Activated CD4-positive, alpha-beta T cell treated with anti-CD3 and anti-CD28 coated beads, Interleukin-2, amount 10 ng/mL, durations not matched to agents 24 days and 14 days (primary cell): ENCODE measurements around the gene PRKN. TPM values are rescaled to one million over a fixed set of nuclear protein-coding genes. Genes with fewer than 3 reads are reported as not detected.

Experiments
- DNase-seq: peaks from one replicate; pipeline ENCODE4 v3.0.0; 2022
- H3K27ac Mint-ChIP-seq: one replicate; pipeline ENCODE4 v1.8.0; 2022; ENCODE audit warnings: mild to moderate bottlenecking, mixed read lengths
- H3K27me3 Mint-ChIP-seq: one replicate; pipeline ENCODE4 v1.8.0; 2022; ENCODE audit warnings: mixed read lengths
- H3K36me3 Mint-ChIP-seq: one replicate; pipeline ENCODE4 v1.8.0; 2022; ENCODE audit warnings: low read depth, mild to moderate bottlenecking, mixed read lengths
- H3K4me1 Mint-ChIP-seq: one replicate; pipeline ENCODE4 v1.8.0; 2021; ENCODE audit warnings: mixed read lengths
- H3K4me3 Mint-ChIP-seq: one replicate; pipeline ENCODE4 v1.8.0; 2022; ENCODE audit warnings: mild to moderate bottlenecking, moderate library complexity, mixed read lengths
- H3K9me3 Mint-ChIP-seq: one replicate; pipeline ENCODE4 v1.8.0; 2021; ENCODE audit warnings: mixed read lengths
- intact Hi-C: fragments of 100-400 bp; cut with micrococcal nuclease; formaldehyde crosslinking; loops from one replicate; pipeline ENCODE4 v1.15.1; 2023
- total RNA-seq: library from RNA; stranded (reverse); gene quantifications from 2 replicates; pipeline ENCODE4 v1.2.3, GENCODE V29; 2022

PRKN gene
- total RNA-seq, 1 donor from 2014 or later, result not detected

DNA sequence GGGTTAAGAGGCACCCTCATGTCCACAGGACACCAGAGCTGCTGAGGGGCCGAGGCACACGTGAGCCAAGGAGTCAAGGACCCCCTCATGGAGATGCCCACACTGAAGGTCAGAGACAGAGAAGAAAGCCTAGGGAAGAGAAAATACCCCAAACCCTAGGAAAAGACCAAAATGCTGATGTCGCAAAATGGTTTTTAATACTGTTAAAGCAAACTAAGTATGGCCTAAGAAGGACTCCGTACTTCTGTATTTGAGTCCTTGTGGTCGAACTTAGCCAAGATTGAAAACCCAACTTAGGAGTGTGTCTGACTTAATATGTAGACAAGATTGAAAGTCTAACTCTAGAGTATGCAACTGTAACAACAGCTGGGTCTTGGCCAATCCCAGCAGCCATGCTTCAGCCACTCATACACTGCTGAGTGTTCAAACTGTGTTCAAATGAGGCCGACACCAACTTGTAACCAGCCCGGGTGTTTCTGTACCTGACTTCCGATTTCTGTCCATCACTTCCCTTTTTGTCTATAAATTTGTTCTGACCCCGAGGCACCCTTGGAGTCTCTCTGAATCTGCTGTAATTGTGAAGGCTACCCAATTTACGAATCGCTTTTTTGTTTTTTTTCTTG lies 1361.2 kb downstream of the PRKN start:
- no peak for DNase-seq
- Mint-ChIP-seq H3K4me3 (no peak overlapping the region), H3K4me1 (no peaks in the 10 kb centered on the region), H3K36me3 (no peaks in the 10 kb centered on the region), H3K9me3 (peaks cover 4% of the 10 kb centered on the region), H3K27me3 (no peaks in the 10 kb centered on the region), H3K27ac (no peak overlapping the region)
- intact Hi-C loops, result no loop called here

DNA sequence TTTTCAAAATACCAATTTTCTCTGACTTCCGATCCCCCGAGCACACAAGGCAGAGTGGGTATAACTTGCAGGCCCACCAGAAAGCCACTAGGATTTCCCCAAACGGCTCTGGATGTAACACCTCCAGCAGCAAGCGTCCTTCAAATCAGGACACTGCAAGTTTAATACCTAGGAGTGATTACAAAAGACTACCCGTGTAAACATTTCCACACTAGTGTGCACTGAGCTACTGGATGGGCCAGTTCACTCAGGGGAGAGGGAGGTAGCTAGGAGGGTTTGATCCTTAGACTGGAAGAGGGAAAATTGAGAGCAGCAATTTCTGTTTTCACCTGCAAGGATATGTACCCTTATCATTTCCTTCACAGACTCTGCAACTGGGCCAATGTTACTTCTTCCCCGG lies 1361.9 kb downstream of the PRKN start:
- H3K4me3 Mint-ChIP-seq, result no peak overlapping the region
- intact Hi-C loops, result no loop called here
- no peak overlapping the region for H3K27ac Mint-ChIP-seq

DNA sequence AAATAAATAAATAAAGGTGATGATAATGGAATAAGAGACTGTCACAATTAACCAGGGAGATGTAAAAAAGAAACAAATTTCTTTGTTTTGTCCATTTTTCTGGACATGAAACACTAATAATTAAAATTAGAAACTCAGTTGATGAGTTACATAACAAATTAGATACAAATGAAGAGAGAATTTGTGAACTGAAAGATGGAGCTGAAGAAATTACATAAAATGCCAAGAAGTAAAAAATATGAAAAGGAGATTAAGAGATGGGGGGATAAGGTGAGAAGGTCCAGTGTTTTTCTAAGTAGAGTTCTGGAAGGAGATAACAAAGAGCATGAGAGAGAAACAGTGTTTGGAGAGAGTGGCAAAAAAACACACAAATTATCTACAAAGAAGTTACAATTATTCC lies 1364.3 kb downstream of the PRKN start:
- peaks cover 4% of the 10 kb centered on the region for H3K9me3 Mint-ChIP-seq
- H3K36me3 Mint-ChIP-seq, result no peaks in the 10 kb centered on the region
- H3K27ac Mint-ChIP-seq, result no peak overlapping the region
- intact Hi-C loops, result no loop called here
- no peaks in the 10 kb centered on the region for H3K27me3 Mint-ChIP-seq
- no peaks in the 10 kb centered on the region for H3K4me1 Mint-ChIP-seq
- no peak overlapping the region for H3K4me3 Mint-ChIP-seq
- no peak for DNase-seq

More for the DNA sequence above, 1361.9 kb downstream of the PRKN start:
- H3K27me3 Mint-ChIP-seq, result no peaks in the 10 kb centered on the region
- H3K36me3 Mint-ChIP-seq, result no peaks in the 10 kb centered on the region
- no peaks in the 10 kb centered on the region for H3K4me1 Mint-ChIP-seq
- H3K9me3 Mint-ChIP-seq, result peaks cover 4% of the 10 kb centered on the region
- DNase-seq, result no peak

DNA sequence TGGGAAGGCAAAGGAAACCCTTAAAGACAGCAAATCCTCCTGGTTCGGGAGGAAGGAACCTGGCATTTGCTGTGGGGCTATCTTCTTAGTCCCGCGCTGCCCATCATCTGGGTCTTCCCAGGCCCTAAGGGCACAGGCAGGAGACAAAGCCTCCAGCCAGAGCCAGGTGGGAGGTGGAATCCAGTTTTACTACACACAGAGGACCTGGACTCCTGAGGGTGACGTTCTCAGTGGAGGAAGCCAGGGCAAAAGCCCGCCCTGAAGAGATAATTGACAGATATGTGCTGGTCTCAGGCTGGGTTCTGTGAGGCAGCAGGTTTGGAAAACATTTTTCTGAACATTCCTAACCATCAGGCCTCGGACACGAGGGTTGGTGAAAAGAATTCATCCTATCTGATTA lies 1365.3 kb downstream of the PRKN start:
- H3K36me3 Mint-ChIP-seq, result no peaks in the 10 kb centered on the region
- H3K27ac Mint-ChIP-seq, result no peak overlapping the region
- intact Hi-C loops, result no loop called here

DNA sequence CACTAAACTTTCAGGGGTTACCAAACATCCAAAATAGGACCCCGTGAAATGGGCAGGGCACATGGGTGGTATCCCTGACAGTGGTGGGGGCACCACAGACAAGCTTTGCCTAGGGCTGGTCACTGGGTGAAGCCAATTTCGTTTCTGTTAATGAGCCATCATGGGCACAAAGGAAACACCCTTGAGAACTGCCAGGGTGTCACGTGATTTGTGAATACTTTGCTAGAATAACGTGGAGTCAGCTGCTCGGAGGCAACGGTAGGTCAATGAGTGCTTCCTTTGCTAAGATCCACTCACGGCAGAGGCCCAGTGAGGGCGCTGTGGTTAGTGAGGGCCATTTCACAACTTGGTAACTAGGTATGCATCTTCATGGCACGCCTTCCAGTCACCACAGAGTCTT lies 1366.0 kb downstream of the PRKN start:
- Mint-ChIP-seq H3K27ac (no peak overlapping the region), H3K9me3 (peaks cover 4% of the 10 kb centered on the region), H3K4me3 (no peak overlapping the region), H3K27me3 (no peaks in the 10 kb centered on the region), H3K4me1 (peaks cover 2% of the 10 kb centered on the region), H3K36me3 (no peaks in the 10 kb centered on the region)
- intact Hi-C loops, result no loop called here
- DNase-seq, result no peak

More for the DNA sequence above, 1365.3 kb downstream of the PRKN start:
- Mint-ChIP-seq H3K27me3 (no peaks in the 10 kb centered on the region), H3K4me1 (no peaks in the 10 kb centered on the region), H3K4me3 (no peak overlapping the region), H3K9me3 (peaks cover 4% of the 10 kb centered on the region)
- DNase-seq, result no peak

DNA sequence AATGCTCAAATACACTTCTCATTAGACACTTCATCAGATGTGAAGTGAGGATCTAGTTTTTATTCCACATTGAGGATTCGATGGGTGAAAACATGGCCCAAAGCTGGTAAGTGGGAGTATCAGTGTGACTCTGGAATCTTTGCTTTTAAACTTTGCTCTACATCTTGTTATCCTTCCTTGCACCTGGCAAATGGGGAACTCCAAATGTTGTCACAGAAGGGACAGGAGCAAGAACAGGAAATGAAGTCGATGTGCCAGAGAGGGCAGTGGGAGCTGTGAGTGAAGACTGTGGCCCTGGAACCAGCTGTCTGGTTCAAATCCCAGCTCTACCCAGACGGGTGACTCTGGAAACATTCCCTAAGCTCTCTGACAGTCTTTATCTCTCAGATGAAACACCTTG lies 1367.0 kb downstream of the PRKN start:
- Mint-ChIP-seq H3K9me3 (peaks cover 4% of the 10 kb centered on the region), H3K36me3 (no peaks in the 10 kb centered on the region), H3K27ac (no peak overlapping the region), H3K27me3 (no peaks in the 10 kb centered on the region), H3K4me1 (peaks cover 2% of the 10 kb centered on the region), H3K4me3 (no peak overlapping the region)
- no peak for DNase-seq
- intact Hi-C loops, result no loop called here

DNA sequence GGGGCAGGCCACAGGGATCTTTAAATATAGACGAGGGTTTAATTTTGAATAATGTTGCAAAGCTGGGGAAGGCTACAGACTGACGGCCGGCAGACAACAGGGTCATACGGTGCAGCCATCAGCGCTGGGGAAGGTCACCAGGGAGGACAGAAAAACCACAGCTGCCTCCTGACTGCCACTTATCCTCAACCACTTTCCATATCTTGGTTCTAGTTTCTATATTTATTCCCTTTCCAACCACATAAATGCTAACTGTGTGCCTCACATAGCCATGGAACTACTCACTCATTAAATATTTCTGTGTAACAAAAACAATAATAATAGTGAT lies 1368.0 kb downstream of the PRKN start:
- no peaks in the 10 kb centered on the region for H3K36me3 Mint-ChIP-seq
- intact Hi-C loops, result no loop called here
- no peak for DNase-seq
- no peak overlapping the region for H3K4me3 Mint-ChIP-seq
- H3K27me3 Mint-ChIP-seq, result no peaks in the 10 kb centered on the region
- H3K4me1 Mint-ChIP-seq, result peaks cover 2% of the 10 kb centered on the region
- H3K27ac Mint-ChIP-seq, result no peak overlapping the region
- peaks cover 4% of the 10 kb centered on the region for H3K9me3 Mint-ChIP-seq

DNA sequence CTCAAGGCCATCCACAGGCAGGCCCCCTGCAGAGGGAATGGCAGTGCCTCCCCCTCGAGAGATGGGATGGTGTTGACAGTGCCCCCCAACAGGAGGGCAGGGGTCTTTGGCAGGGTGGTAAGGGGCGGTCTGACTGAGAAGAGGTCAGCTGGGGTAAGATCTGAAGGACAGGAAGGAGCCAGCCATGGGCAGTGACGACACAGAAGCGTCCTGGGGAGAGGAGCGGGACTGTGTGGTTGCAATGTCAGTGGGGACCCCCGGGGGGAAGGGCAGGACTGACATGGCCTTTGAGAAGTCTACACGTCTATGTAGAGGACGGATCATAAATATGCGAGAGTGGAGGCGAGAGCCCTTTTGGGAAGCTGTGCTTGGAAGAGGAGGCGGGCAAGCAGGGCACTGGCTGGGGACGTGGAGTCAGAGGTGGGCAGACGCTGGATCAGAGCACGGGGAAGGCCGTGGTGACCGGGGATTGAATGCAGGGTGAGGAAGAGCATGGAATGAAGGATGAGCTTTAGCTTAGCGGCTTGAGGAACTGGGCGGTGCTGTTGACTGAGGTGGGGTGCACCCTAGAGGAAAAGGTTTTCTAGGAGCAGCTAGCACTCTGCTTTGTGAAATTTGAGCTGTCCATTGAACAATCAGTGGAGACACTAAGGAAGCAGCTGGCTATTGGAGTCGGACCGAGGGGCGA lies 1371.3 kb downstream of the PRKN start:
- H3K27me3 Mint-ChIP-seq, result no peaks in the 10 kb centered on the region
- DNase-seq, result no peak
- H3K4me1 Mint-ChIP-seq, result peaks cover 2% of the 10 kb centered on the region
- no peak overlapping the region for H3K4me3 Mint-ChIP-seq
- H3K27ac Mint-ChIP-seq, result peak overlapping the region; percentile 31
- H3K36me3 Mint-ChIP-seq, result no peaks in the 10 kb centered on the region
- intact Hi-C loops, result no loop called here
- H3K9me3 Mint-ChIP-seq, result no peaks in the 10 kb centered on the region

DNA sequence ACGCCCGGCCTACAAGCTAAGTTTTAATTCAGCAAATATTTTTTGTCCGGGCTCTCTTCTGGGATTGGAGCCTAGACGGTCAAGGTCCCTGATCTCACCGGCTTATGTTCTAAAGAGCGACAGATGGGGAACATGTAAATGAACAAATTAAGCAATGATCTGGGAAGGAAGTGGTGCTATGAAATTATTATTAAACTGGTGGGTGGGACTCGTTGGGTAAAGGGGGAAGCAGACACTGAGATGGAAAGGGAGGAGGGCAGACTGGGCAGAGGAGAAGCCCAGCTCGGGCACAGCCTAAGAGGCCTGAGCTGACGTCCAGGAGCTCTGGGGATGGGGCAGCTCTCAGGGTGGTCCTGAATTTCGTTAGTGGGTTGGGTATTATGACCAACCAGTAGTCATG lies 1371.9 kb downstream of the PRKN start:
- H3K4me3 Mint-ChIP-seq, result no peak overlapping the region
- intact Hi-C loops, result no loop called here

DNA sequence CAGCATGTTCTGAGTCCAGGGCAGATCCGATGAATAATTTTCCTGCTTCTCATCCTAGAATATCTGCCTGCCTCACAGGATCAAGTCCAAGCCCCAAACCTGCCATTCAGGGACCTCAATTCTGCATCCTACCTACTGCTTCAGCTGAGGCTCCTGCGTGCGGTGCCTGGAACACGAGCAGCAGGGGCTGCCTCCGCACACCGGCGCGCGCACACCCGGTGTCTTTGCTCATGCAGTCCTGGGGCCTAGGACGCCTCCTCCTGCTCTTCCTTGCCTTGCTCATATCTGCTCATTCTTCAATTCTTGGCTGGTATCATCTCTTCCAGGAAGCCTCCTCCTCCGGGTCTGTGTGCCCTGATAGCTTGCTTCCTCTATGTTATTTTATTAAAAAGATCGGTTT lies 1372.6 kb downstream of the PRKN start:
- Mint-ChIP-seq H3K4me1 (peaks cover 2% of the 10 kb centered on the region), H3K27ac (no peak overlapping the region), H3K4me3 (no peak overlapping the region), H3K9me3 (no peaks in the 10 kb centered on the region), H3K36me3 (no peaks in the 10 kb centered on the region), H3K27me3 (no peaks in the 10 kb centered on the region)
- intact Hi-C loops, result no loop called here
- DNase-seq, result no peak

More for the DNA sequence above, 1371.9 kb downstream of the PRKN start:
- no peaks in the 10 kb centered on the region for H3K27me3 Mint-ChIP-seq
- no peaks in the 10 kb centered on the region for H3K36me3 Mint-ChIP-seq
- DNase-seq, result no peak
- no peaks in the 10 kb centered on the region for H3K9me3 Mint-ChIP-seq
- H3K4me1 Mint-ChIP-seq, result peaks cover 2% of the 10 kb centered on the region
- H3K27ac Mint-ChIP-seq, result no peak overlapping the region

DNA sequence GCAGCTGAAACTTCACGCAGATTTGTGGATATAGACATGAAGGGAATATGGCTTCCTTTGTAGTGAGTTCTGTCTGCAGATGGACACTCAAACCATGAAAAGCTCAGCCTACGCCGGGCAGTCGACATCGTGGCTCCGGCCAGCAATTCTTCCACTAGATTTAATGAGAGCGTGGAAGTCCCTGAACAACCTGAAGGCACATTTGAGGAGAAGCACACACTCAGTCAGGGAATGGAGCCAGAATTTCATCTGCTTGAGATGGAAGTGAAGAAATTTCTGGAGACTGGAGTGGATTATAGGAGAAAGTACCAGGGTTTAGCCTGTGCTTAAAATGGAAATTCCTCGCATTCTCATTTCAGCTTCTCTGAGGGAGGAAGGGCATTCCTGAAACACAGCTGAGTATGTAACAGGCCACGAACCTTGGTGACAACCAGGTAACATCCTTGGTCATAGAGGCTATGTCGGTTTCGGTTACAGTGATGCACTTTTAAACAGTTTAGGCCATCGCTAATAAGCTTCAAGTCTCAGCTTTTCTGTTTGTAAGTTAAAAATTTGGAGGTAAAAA lies 1373.2 kb downstream of the PRKN start:
- no peak overlapping the region for H3K4me3 Mint-ChIP-seq
- intact Hi-C loops, result no loop called here
- no peak overlapping the region for H3K27ac Mint-ChIP-seq

DNA sequence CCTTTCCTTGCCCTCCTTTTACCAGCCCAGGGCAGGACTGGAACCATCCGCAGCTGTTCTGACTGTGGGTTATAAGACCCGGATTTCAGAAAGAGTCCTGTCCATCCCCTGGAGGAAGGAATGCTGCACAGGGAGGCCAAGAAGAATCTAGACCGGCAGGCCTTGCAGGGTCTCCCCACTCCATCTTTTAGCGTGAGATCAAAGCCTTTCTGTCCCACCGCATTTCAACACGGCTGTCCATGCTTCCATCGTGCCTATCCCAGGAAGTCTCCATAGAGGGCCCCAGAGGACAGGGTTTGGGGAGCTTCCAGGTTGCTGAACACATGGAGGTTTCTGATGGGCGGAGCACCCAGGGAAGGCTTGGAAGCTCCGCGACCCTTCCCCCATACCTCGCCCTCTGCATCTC lies 1374.4 kb downstream of the PRKN start:
- Mint-ChIP-seq H3K4me1 (peaks cover 2% of the 10 kb centered on the region), H3K27me3 (no peaks in the 10 kb centered on the region), H3K4me3 (no peak overlapping the region), H3K9me3 (no peaks in the 10 kb centered on the region), H3K36me3 (no peaks in the 10 kb centered on the region), H3K27ac (no peak overlapping the region)
- intact Hi-C loops, result no loop called here
- DNase-seq, result no peak

More for the DNA sequence above, 1373.2 kb downstream of the PRKN start:
- H3K36me3 Mint-ChIP-seq, result no peaks in the 10 kb centered on the region
- peaks cover 2% of the 10 kb centered on the region for H3K4me1 Mint-ChIP-seq
- H3K27me3 Mint-ChIP-seq, result no peaks in the 10 kb centered on the region
- no peak for DNase-seq
- H3K9me3 Mint-ChIP-seq, result no peaks in the 10 kb centered on the region

DNA sequence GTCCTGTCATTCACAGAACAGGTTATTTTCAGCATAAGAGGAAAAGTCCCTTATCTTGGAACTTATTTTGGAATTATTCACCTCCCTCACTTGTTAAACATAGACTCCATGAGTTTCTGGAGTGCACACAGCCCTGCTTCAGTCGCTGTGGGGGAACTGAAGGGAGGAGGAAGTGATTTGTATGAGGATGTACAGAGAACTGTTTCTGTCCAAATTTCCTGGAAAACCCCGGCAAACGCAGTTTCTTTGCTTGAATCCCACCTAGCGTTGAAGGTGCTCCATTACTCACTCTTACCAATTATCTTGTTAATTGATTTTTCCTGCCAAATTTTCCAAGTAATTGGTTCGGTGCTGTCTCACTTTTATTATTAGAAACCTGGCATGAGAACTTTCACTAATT lies 1375.7 kb downstream of the PRKN start:
- no peaks in the 10 kb centered on the region for H3K27me3 Mint-ChIP-seq
- no peak overlapping the region for H3K4me3 Mint-ChIP-seq
- intact Hi-C loops, result no loop called here

DNA sequence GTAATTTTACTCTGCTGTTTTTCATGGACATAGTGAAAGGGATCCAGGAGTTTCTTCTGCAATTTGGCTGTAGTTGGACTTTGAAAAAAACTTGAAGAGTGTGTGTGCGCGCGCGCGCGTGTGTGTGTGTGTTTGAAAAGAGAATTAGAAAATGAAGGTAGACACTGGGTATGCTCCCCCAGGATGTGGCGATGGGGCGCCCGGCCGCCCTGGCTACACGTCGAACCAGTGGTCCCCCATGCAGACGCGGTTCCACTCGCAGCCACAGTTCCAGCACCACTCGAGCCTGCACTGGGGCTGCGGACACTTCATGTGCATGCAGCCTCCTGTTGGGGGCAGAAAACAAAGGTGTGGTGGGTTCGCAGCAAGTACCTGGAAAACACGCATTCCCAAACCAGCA lies 1377.7 kb downstream of the PRKN start:
- H3K9me3 Mint-ChIP-seq, result no peaks in the 10 kb centered on the region
- DNase-seq, result no peak
- H3K4me3 Mint-ChIP-seq, result no peak overlapping the region
- no peaks in the 10 kb centered on the region for H3K36me3 Mint-ChIP-seq
- no peaks in the 10 kb centered on the region for H3K27me3 Mint-ChIP-seq
- intact Hi-C loops, result no loop called here
- no peak overlapping the region for H3K27ac Mint-ChIP-seq
- H3K4me1 Mint-ChIP-seq, result no peaks in the 10 kb centered on the region

More for the DNA sequence above, 1375.7 kb downstream of the PRKN start:
- H3K4me1 Mint-ChIP-seq, result peaks cover 2% of the 10 kb centered on the region
- H3K9me3 Mint-ChIP-seq, result no peaks in the 10 kb centered on the region
- DNase-seq, result no peak
- H3K27ac Mint-ChIP-seq, result no peak overlapping the region
- no peaks in the 10 kb centered on the region for H3K36me3 Mint-ChIP-seq

DNA sequence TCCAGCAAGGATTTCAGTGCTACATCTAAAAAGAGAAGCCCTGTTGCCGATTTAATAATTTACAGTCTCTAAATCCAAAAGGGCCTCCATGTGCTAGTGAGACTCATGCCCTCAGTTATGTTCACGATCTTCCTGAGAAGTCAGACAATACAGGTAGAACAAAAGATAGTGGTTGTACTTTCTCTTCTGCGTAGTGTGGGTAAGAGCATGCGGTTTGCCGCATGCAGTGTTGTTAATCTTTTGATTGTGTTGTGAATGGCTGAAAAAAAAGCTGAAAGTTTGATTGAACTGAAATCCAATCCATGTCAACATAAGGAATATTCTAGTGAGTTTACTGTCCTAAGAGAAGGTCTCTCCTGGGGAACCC lies 1379.0 kb downstream of the PRKN start:
- no peak overlapping the region for H3K27ac Mint-ChIP-seq
- intact Hi-C loops, result no loop called here
- H3K36me3 Mint-ChIP-seq, result no peaks in the 10 kb centered on the region
- H3K9me3 Mint-ChIP-seq, result no peaks in the 10 kb centered on the region
- no peaks in the 10 kb centered on the region for H3K27me3 Mint-ChIP-seq
- no peaks in the 10 kb centered on the region for H3K4me1 Mint-ChIP-seq
- H3K4me3 Mint-ChIP-seq, result no peak overlapping the region
- DNase-seq, result no peak
